Hematopoietic multipotent progenitor cell treated with erythropoietin and hydrocortisone succinate and interleukin-3 and kit ligand, for 15 days (in vitro differentiated cells): ENCODE measurements around the gene PLEKHH1.
"Not testable (repeated sequence)": the region's sequence is repeated elsewhere in the genome, so short reads cannot be mapped to it uniquely, and the experiment has no call there.

ENCODE experiments used
- DNase-seq: peaks from one replicate; pipeline ENCODE4 v3.0.0-alpha.2; 2015; ENCODE audit warnings: low spot score

Gene PLEKHH1

GRCh38 chr14:67533754-67534085 is 630 bp downstream of the PLEKHH1 start:
- DNase-seq: no peak

- DNase-seq: no peak
Measured at GRCh38 chr14:67536087-67536486, 3.0 kb downstream of the PLEKHH1 start.

DNA sequence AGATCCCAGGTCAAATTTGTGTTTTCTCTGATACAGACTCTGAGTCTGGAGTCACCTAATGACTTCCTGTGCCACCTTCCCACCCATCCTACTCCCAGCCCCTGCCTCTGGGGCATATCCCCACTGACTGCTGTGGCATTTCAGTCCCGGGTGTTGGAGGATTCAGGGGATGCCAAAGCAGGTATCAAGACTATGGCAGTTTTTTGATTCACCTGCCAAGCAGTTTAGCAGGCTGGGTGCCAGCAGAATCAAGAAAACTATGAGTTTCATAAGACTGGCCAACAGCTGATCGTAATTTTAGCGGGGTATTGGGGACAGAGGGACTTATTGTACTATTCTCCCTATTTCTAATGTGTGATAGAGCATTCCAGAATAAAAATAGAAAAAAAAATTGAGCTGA is 4.6 kb downstream of the PLEKHH1 start:
- no peak for DNase-seq

- no peak for DNase-seq
Measured at GRCh38 chr14:67538501-67538900, 5.4 kb downstream of the PLEKHH1 start.

GRCh38 chr14:67539116-67539515 is 6.0 kb downstream of the PLEKHH1 start:
- no peak for DNase-seq

- DNase-seq: no peak
Measured at GRCh38 chr14:67541448-67542387, 8.6 kb downstream of the PLEKHH1 start.

DNA sequence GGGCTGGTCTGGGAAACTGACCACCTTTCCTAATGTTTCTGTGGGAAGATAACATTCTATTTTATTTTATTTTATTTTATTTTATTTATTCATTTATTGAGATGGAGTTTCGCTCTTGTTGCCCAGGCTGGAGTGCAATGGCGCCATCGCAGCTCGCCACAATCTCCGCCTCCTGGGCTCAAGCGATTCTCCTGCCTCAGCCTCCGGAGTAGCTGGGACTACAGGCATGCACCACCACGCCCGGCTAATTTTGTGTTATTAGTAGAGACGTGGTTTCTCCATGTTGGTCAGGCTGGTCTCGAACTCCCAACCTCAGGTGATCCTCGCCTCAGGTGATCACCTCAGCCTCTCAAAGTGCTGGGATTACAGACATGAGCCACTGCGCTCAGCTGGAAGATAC is 9.5 kb downstream of the PLEKHH1 start:
- DNase-seq: not testable (repeated sequence)

GRCh38 chr14:67544590-67544989 is 11.5 kb downstream of the PLEKHH1 start:
- no peak for DNase-seq

DNA sequence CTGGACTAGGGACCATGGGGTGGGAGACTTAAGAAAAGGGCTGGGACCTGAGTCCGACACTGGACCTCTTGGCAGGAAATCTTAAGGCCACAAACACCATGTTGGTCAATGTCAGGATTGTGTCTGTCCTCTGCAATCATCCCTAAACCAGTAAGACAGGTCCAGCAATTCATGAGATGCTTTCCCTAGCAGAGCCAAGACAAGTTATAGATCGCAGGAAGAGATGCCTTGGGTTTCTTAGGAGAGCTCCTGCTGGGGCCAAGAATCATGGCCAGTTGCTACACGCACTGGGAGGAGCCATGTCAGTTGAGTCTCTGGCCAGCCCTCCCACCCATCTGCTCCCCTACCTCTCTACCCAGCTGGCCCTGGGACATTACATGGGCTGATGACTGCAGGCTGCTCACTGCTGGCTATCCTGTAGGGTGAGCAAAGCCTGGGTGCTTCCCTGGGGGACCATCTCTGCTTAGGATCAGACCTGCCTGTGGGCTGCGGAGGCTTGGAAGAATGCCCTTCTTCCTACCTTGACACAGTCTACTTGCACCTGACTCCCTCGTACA is 14.2 kb downstream of the PLEKHH1 start:
- DNase-seq: no peak

- no peak for DNase-seq
Measured at GRCh38 chr14:67549734-67550133, 16.6 kb downstream of the PLEKHH1 start.

- no peak for DNase-seq
Measured at GRCh38 chr14:67551123-67551522, 18.0 kb downstream of the PLEKHH1 start.

DNA sequence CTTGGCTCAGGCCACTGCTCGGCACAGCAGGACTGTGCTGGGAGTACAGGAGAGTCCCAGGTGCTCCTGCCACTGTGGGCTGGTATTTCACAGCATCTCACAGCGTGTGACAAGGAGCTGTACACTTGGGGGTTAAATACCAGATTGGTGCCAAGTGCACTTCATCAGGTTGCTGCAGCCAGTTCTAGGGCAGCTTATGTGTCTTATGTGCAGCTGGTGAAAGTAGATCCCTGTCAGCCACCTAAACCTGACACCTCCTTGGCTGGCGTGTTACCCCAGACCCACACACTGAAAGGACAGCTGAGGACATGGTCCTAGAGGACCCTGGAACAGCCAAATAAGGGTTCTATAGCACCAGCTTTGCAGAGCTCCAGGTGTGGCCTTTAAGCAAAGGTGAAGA is 18.9 kb downstream of the PLEKHH1 start:
- DNase-seq: no peak

DNA sequence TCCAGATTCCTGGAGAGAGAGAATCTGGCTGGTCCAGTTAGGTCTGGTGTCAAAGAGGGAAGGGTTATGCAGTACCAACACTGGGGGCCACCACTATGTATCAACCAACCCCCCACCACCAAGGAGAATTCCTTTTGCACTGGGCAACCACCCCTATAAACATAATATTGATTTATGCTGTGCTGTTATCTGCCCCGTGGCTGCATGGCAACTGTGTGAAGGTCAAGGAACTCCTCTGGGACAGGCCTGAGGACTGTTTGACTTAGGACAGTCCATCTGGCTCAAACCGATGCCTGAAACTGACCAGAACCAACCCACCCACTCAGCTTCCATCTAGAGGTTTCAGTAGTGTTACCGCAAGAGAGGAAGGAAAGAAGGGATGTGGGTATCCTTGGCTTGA is 20.5 kb downstream of the PLEKHH1 start:
- no peak for DNase-seq

DNA sequence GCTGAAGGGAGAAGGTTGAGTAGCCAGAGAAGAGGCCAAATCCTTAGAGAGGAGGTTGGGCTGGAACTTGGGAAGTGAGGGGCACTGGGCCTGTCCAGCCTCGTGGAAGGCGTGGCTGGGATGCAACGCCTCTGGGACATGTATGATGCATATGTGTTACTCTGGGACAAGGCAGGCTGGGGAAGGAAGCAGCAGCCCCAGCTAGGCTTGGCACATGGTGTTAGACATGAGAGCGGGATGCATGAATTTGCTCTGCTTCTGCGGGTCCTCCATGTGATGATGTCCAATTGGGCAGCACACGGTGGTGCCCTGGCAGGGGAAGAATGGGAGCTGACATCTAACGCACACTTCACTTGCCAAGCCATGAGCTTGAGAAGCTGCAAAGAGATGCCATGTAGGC is 21.3 kb downstream of the PLEKHH1 start:
- DNase-seq: no peak

DNA sequence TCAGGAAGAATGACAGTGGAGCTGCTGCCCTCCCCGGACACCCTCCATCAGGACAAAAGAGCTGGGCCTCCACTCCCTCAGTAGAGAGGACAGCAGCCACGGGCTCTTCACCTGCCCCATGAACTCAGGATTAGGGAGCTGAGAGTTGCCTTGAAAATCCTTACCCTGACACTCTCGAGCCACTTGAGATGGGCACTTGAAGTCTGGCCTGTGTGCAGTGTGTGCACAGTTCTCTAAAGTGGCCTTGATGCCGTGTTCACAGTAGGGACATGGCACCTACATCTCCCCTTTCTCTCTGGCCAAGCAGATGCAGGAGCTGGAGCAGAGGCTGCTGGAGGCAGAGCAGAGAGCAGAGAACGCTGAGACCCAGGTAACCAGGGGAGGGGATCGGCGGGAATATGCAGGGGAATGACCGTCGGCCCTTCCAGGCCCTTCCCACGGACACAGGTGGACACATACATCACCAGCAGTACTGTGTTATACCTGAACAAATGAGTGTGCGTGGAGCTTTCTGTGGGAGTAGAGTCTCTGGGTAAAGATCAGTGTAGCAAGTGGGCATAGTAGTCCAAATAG is 22.5 kb downstream of the PLEKHH1 start:
- no peak for DNase-seq

DNA sequence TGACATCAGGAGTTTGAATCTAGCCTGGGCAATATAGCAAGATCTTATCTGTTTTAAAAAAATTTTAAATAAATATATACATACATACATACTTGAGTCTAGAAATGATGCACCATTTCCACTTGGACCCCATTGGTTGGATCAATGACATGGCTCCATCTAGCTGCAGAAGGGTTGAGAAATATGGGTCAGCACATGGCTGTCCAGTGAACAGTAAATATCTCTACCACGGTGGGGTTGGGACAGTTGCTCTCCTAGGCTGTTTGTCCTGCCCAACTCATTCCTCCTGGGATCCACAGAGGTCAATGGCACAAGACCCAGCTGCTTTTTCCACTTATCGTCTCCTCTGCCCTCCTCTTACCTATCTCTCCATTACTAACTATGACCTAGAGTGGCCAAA is 23.6 kb downstream of the PLEKHH1 start:
- DNase-seq: no peak

- no peak for DNase-seq
Measured at GRCh38 chr14:67557118-67557517, 24.0 kb downstream of the PLEKHH1 start.

- no peak for DNase-seq
Measured at GRCh38 chr14:67557656-67558055, 24.6 kb downstream of the PLEKHH1 start.

- no peak for DNase-seq
Measured at GRCh38 chr14:67559639-67560038, 26.5 kb downstream of the PLEKHH1 start.

DNA sequence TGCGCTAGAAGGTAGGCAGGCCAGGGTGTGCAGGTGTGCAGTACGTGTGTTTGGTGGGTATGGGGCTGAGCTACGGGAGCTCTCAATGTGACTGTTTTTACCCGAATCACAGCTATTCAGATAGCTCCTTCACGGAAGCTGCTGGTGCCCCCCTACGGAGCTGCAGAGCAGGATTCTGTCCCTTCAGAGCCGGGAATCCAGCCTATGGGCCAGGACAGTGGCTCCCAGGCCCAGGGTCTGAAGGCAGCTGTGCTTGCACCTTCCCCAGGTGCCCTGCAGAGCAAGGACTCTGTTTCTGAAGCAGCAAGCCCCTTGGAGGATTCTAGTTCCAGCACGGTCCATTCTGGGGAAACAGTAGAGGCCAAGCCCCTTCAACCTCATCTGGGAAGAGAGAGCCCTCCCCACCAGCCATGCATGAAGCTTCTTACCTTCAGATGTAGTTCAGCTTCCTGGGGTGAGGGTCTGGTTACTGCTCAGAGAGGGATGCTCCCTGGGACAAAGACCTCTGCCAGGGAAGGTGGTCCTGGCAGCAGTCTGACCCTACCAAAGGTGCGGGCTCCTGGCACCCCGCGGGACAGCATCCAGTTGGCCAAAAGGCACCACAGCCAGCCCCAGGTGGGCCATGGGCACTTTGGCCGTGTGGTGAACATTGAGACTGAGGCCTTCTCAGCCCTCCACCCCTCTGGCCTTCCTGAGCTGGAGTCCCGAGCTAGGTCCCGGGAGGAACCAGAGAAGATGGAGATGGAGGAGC is 29.1 kb downstream of the PLEKHH1 start:
- no peak for DNase-seq

GRCh38 chr14:67562776-67563150 is 29.7 kb downstream of the PLEKHH1 start:
- no peak for DNase-seq

DNA sequence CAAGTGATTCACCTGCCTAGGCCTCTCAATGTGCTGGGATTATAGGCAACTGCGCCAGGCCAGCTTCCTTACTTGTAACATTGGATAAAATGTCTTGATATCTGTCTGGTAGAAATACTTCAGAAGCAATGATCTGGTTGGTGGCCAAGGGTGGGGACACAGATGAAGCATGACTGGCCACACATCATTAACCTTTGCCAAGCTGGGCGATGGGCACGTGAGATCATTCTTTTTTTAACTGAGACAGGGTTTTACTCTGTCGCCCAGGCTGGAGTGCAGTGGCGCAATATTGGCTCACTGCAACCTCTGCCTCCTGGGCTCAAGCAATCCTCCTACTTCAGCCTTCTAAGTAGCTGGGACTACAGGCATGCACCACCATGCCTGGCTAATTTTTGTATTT is 31.1 kb downstream of the PLEKHH1 start:
- no peak for DNase-seq

- no peak for DNase-seq
Measured at GRCh38 chr14:67566908-67567307, 33.8 kb downstream of the PLEKHH1 start.
